ENCODE results near the gene CR1.

DNA sequence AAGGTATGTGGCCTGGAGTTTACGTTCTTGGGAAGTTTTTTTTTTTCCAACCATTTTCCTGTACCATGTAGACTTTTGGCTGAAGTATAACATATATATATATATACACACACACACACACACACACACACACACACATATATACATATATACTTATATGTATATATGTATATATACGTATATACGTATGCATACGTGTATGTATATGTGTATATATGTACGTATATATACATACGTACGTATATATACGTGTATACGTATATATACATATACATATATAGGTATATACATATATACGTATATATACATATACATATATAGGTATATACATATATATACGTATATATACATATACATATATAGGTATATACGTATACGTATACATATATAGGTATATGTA lies 18.9 kb downstream of the CR1 start:
- no peak for TF ChIP-seq ZNF232 (CRISPR knock-in tag; IDR thresholded peaks at IDR 0.05)
- TF ChIP-seq, protein P1, sequence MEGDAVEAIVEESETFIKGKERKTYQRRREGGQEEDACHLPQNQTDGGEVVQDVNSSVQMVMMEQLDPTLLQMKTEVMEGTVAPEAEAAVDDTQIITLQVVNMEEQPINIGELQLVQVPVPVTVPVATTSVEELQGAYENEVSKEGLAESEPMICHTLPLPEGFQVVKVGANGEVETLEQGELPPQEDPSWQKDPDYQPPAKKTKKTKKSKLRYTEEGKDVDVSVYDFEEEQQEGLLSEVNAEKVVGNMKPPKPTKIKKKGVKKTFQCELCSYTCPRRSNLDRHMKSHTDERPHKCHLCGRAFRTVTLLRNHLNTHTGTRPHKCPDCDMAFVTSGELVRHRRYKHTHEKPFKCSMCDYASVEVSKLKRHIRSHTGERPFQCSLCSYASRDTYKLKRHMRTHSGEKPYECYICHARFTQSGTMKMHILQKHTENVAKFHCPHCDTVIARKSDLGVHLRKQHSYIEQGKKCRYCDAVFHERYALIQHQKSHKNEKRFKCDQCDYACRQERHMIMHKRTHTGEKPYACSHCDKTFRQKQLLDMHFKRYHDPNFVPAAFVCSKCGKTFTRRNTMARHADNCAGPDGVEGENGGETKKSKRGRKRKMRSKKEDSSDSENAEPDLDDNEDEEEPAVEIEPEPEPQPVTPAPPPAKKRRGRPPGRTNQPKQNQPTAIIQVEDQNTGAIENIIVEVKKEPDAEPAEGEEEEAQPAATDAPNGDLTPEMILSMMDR (IDR thresholded peaks at IDR 0.05): no peak
- TF ChIP-seq SMAD4 (CRISPR knock-in tag; IDR thresholded peaks at IDR 0.05): no peak
- TF ChIP-seq, protein P2, sequence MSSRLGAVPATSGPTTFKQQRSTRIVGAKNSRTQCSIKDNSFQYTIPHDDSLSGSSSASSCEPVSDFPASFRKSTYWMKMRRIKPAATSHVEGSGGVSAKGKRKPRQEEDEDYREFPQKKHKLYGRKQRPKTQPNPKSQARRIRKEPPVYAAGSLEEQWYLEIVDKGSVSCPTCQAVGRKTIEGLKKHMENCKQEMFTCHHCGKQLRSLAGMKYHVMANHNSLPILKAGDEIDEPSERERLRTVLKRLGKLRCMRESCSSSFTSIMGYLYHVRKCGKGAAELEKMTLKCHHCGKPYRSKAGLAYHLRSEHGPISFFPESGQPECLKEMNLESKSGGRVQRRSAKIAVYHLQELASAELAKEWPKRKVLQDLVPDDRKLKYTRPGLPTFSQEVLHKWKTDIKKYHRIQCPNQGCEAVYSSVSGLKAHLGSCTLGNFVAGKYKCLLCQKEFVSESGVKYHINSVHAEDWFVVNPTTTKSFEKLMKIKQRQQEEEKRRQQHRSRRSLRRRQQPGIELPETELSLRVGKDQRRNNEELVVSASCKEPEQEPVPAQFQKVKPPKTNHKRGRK (CRISPR knock-in tag; IDR thresholded peaks at IDR 0.05; ENCODE audit: borderline replicate concordance): no peak
- no peak for TF ChIP-seq ESRRA (CRISPR knock-in tag; IDR thresholded peaks at IDR 0.05; ENCODE audit: borderline replicate concordance)
- no peak for TF ChIP-seq ZNF671 (CRISPR knock-in tag; IDR thresholded peaks at IDR 0.05)
- TF ChIP-seq, protein P3, sequence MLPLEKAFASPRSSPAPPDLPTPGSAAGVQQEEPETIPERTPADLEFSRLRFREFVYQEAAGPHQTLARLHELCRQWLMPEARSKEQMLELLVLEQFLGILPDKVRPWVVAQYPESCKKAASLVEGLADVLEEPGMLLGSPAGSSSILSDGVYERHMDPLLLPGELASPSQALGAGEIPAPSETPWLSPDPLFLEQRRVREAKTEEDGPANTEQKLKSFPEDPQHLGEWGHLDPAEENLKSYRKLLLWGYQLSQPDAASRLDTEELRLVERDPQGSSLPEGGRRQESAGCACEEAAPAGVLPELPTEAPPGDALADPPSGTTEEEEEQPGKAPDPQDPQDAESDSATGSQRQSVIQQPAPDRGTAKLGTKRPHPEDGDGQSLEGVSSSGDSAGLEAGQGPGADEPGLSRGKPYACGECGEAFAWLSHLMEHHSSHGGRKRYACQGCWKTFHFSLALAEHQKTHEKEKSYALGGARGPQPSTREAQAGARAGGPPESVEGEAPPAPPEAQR (CRISPR knock-in tag; IDR thresholded peaks at IDR 0.05): no peak
- TF ChIP-seq OVOL2 (CRISPR knock-in tag; IDR thresholded peaks at IDR 0.05; ENCODE audit: borderline replicate concordance): no peak
- TF ChIP-seq, protein P4, sequence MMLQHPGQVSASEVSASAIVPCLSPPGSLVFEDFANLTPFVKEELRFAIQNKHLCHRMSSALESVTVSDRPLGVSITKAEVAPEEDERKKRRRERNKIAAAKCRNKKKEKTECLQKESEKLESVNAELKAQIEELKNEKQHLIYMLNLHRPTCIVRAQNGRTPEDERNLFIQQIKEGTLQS (CRISPR knock-in tag; conservative IDR thresholded peaks at IDR 0.05): no peak
- TF ChIP-seq KAT7 (CRISPR knock-in tag; IDR thresholded peaks at IDR 0.05; ENCODE audit: borderline replicate concordance): no peak
- TF ChIP-seq FOXK1 (CRISPR knock-in tag; IDR thresholded peaks at IDR 0.05): no peak
- TF ChIP-seq, protein P5, sequence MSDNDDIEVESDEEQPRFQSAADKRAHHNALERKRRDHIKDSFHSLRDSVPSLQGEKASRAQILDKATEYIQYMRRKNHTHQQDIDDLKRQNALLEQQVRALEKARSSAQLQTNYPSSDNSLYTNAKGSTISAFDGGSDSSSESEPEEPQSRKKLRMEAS (CRISPR knock-in tag; IDR thresholded peaks at IDR 0.05): no peak

All from WTC11 (cell line).